Smooth muscle cell (in vitro differentiated cells): ENCODE measurements around the gene SEC14L5. TPM values are rescaled to one million over a fixed set of nuclear protein-coding genes. Genes with fewer than 3 reads are reported as not detected.
"Not testable (repeated sequence)": the region's sequence is repeated elsewhere in the genome, so short reads cannot be mapped to it uniquely, and the experiment has no call there.

Experiments
- DNase-seq: peaks from one replicate; lab custom pipeline; 2025; ENCODE audit not compliant: unreplicated experiment; lab: John Stamatoyannopoulos, UW
- H2AFZ ChIP-seq: fragments of 200-600 bp; sonication (generic); 2 replicates; pipeline ENCODE4 v1.6.0; 2016; ENCODE audit warnings: antibody characterized with exemption, low read depth, mild to moderate bottlenecking
- H3F3A ChIP-seq: fragments of 200-600 bp; sonication (generic); 2 replicates; pipeline ENCODE4 v1.6.0; 2017; ENCODE audit warnings: antibody characterized with exemption, low read depth
- H3K27ac ChIP-seq: fragments of 200-600 bp; sonication (generic); 2 replicates; pipeline ENCODE4 v1.5.1; 2016; ENCODE audit warnings: low read depth, mild to moderate bottlenecking
- H3K27me3 ChIP-seq: fragments of 200-600 bp; sonication (generic); 2 replicates; pipeline ENCODE4 v1.6.1; 2016; ENCODE audit warnings: low read depth, mild to moderate bottlenecking
- H3K36me3 ChIP-seq: fragments of 200-600 bp; sonication (generic); 2 replicates; pipeline ENCODE4 v1.5.1; 2016; ENCODE audit warnings: low read depth
- H3K4me1 ChIP-seq: fragments of 200-600 bp; sonication (generic); 2 replicates; pipeline ENCODE4 v1.5.1; 2016; ENCODE audit warnings: low read depth
- H3K4me2 ChIP-seq: fragments of 200-600 bp; sonication (generic); 2 replicates; pipeline ENCODE4 v1.6.0; 2016; ENCODE audit warnings: mild to moderate bottlenecking
- H3K4me3 ChIP-seq: fragments of 200-600 bp; sonication (generic); 2 replicates; pipeline ENCODE4 v1.5.1; 2016; ENCODE audit warnings: mild to moderate bottlenecking
- H3K79me2 ChIP-seq: fragments of 200-600 bp; sonication (generic); 2 replicates; pipeline ENCODE4 v1.6.0; 2016; ENCODE audit warnings: low read depth, mild to moderate bottlenecking
- H3K9ac ChIP-seq: fragments of 200-600 bp; sonication (generic); 2 replicates; pipeline ENCODE4 v1.6.0; 2016; ENCODE audit warnings: low read depth
- H3K9me3 ChIP-seq: fragments of 200-600 bp; sonication (generic); replicated peaks from 2 replicates; pipeline ENCODE4 v1.5.1; 2016; ENCODE audit warnings: low read depth
- H4K20me1 ChIP-seq: fragments of 200-600 bp; sonication (generic); 2 replicates; pipeline ENCODE4 v1.6.0; 2016; ENCODE audit warnings: low read depth
- WGBS: methylation state at CpG from one replicate; pipeline ENCODE4 v1.1.7; 2016; ENCODE audit warnings: low lambda C conversion rate; 5-methylcytosine and 5-hydroxymethylcytosine counted together
- polyA plus RNA-seq: library from polyadenylated mRNA; unstranded; fragments of >200 nt; fragmentation: Nextera tagmentation; extraction: Ambion mirVana; gene quantifications from 2 replicates; pipeline ENCODE4 v1.2.1, GENCODE V29; 2016
- total RNA-seq: library from RNA; depleted of rRNA; stranded (reverse); fragments of >200 nt; gene quantifications from 2 replicates; pipeline ENCODE4 v1.2.3, GENCODE V29; 2014
- TF ChIP-seq, protein P1 (sequence below): fragments of 200-600 bp; sonication (generic); IDR thresholded peaks from 2 replicates; pipeline ENCODE4 v1.5.1; 2017; ENCODE audit warnings: borderline replicate concordance, mild to moderate bottlenecking, antibody characterized with exemption; ENCODE audit not compliant: insufficient read depth, poor library complexity, severe bottlenecking

The SEC14L5 gene
- total and polyA plus RNA-seq, 2 experiments from 2014 or later, result not detected

DNA sequence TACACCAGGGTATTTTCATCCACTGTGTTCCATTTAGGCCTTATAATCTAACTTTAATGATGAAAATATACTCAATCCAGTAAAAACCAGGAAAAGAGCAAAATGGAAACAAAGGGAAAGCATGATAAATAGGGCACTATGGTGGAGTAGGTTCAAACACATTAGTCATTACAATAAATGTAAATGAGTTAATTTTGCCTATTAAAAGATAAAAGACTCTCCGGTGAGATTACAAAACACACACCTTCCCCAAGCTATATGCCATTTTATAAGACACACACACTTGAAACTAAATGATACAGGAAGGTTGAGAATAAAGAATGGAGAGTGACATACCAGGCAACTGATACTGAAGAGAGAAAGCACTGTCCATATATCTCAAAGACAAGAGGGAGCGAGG, 31.2 kb upstream of the SEC14L5 start:
- H3K27ac ChIP-seq, result no peak overlapping the region
- no peaks in the 10 kb centered on the region for H3K36me3 ChIP-seq
- no peak overlapping the region for H2AFZ ChIP-seq
- no peak overlapping the region for H3K4me3 ChIP-seq
- H3F3A ChIP-seq, result no peaks in the 10 kb centered on the region
- H3K4me2 ChIP-seq, result no peak overlapping the region
- DNase-seq, result no peak
- H3K27me3 ChIP-seq, result no peaks in the 10 kb centered on the region
- 97% methylated on average over 2 of the region's 2 CpGs for WGBS
- peaks cover 7% of the 10 kb centered on the region for H3K9me3 ChIP-seq
- TF ChIP-seq, protein P1, sequence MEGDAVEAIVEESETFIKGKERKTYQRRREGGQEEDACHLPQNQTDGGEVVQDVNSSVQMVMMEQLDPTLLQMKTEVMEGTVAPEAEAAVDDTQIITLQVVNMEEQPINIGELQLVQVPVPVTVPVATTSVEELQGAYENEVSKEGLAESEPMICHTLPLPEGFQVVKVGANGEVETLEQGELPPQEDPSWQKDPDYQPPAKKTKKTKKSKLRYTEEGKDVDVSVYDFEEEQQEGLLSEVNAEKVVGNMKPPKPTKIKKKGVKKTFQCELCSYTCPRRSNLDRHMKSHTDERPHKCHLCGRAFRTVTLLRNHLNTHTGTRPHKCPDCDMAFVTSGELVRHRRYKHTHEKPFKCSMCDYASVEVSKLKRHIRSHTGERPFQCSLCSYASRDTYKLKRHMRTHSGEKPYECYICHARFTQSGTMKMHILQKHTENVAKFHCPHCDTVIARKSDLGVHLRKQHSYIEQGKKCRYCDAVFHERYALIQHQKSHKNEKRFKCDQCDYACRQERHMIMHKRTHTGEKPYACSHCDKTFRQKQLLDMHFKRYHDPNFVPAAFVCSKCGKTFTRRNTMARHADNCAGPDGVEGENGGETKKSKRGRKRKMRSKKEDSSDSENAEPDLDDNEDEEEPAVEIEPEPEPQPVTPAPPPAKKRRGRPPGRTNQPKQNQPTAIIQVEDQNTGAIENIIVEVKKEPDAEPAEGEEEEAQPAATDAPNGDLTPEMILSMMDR, result no peak
- H3K79me2 ChIP-seq, result no peaks in the 10 kb centered on the region
- no peaks in the 10 kb centered on the region for H3K4me1 ChIP-seq
- H3K9ac ChIP-seq, result no peak overlapping the region
- no peaks in the 10 kb centered on the region for H4K20me1 ChIP-seq

GRCh38 chr16:4927661-4928060, 30.5 kb upstream of the SEC14L5 start:
- H3K27me3 ChIP-seq, result no peaks in the 10 kb centered on the region
- no peaks in the 10 kb centered on the region for H3K4me1 ChIP-seq
- no peak overlapping the region for H2AFZ ChIP-seq
- peaks cover 7% of the 10 kb centered on the region for H3K9me3 ChIP-seq
- TF ChIP-seq, protein P1, result no peak
- no peaks in the 10 kb centered on the region for H3K79me2 ChIP-seq
- H3F3A ChIP-seq, result no peaks in the 10 kb centered on the region
- H3K4me2 ChIP-seq, result no peak overlapping the region
- H3K27ac ChIP-seq, result no peak overlapping the region
- no peaks in the 10 kb centered on the region for H3K36me3 ChIP-seq
- DNase-seq, result no peak
- H3K4me3 ChIP-seq, result no peak overlapping the region
- no peaks in the 10 kb centered on the region for H4K20me1 ChIP-seq
- H3K9ac ChIP-seq, result no peak overlapping the region
- WGBS, result 73% methylated on average over 2 of the region's 2 CpGs

DNA sequence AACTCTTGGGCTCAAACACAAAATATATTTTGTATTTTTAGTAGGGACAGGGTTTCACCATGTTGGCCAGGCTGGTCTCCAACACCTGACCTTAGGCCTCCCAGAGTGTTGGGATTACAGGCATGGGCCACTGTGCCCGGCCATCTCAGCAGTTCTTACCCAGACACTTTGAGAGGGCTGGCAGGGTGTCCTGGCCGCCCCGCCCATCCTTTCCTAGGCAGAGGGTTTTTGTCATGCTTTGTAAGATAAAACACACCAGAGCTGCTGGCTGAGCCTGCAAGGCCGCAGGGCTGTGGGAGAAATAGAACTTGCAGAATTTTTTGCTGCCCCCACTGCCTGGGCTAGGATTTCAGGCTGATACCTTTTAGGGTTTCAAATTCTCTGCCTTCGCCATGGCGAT, 29.9 kb upstream of the SEC14L5 start:
- Histone ChIP-seq H3K9ac (no peak overlapping the region), H3F3A (no peaks in the 10 kb centered on the region), H3K4me1 (no peaks in the 10 kb centered on the region), H3K36me3 (no peaks in the 10 kb centered on the region), H3K4me2 (no peak overlapping the region), H3K4me3 (no peak overlapping the region), H3K9me3 (peaks cover 7% of the 10 kb centered on the region), H2AFZ (no peak overlapping the region), H3K27me3 (no peaks in the 10 kb centered on the region), H3K79me2 (no peaks in the 10 kb centered on the region), H4K20me1 (no peaks in the 10 kb centered on the region), H3K27ac (no peak overlapping the region)
- WGBS, result 86% methylated on average over 6 of the region's 6 CpGs
- DNase-seq, result no peak
- TF ChIP-seq, protein P1, result no peak

DNA sequence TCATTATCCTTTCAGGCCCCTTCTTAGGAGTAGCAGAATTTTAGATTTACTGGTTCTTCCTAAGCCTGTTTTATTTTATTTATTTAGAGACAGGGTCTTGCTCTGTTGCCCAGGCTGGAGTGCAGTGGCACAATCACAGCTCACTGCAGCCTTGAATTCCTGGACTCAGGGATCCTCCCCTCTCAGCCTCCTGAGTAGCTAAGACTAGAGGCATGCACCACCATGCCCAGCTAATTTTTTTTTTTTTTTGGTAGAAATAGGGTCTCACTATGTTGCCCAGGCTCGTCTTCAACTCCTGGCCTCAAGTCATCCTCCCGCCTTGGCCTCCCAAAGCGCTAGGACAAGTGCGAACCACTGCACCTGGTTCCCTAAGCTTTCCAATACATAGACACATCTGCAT, 28.5 kb upstream of the SEC14L5 start:
- H3K9me3 ChIP-seq, H3K4me1 ChIP-seq, H3K79me2 ChIP-seq, H3K4me2 ChIP-seq, H3K4me3 ChIP-seq, H3K27me3 ChIP-seq, DNase-seq, H3F3A ChIP-seq, H2AFZ ChIP-seq, H3K36me3 ChIP-seq, H3K9ac ChIP-seq, H3K27ac ChIP-seq, H4K20me1 ChIP-seq: not testable (repeated sequence)
- WGBS, result 90% methylated on average over 4 of the region's 4 CpGs
